GM23338 (cell line): ENCODE measurements around the gene NRAS.

ENCODE experiments used
- EZH2 ChIP-seq: fragments of 200-600 bp; sonication (generic); IDR thresholded peaks from one replicate; pipeline ENCODE4 v1.8.0; 2017; ENCODE audit warnings: antibody characterized with exemption, mild to moderate bottlenecking, low read depth; ENCODE audit not compliant: unreplicated experiment
- EZH2phosphoT487 ChIP-seq: fragments of 200-600 bp; sonication (generic); IDR thresholded peaks from one replicate; pipeline ENCODE4 v1.8.1; 2018; ENCODE audit warnings: antibody characterized with exemption; ENCODE audit not compliant: unreplicated experiment
- POLR2AphosphoS5 ChIP-seq: IDR thresholded peaks from 2 replicates; pipeline ENCODE4 v1.6.1; 2016; ENCODE audit warnings: antibody characterized with exemption, low read depth
- TF ChIP-seq, protein P1 (sequence below), 2 experiments: fragments of 200-600 bp in 1 of 2; sonication (generic) in 1 of 2; conservative IDR thresholded peaks; 2 replicates each; pipeline versions ENCODE4 v1.5.1 to v1.6.1; 2016 to 2017; ENCODE audit warnings: antibody characterized with exemption in 2 of 2, low read depth in 2 of 2, mild to moderate bottlenecking in 2 of 2, moderate library complexity in 1 of 2

DNA sequence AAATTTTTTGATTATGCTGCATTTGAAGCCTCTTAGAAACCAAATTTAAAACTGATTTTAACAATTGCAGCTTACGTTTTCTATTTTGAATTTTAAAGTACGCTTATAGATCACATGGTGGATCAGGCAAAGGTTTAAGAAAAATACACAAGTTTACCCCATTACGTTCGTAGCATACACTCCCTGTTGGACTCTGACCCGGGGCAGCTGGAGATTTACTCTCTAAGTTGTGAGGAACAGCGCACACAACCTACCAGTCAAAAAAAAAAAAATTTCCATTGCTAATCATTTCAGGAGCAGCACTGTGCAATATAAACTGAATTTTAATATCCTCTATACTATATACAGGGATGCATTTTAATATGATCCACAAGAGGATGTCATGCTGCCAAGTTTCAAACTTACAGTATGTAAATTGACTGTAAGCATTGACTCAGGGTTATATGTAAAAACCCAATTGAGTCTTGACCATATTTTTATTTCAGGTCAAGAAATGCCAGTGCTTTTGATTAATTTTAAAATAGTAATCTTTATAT, 20.8 kb upstream of the NRAS start:
- TF ChIP-seq, protein P1, sequence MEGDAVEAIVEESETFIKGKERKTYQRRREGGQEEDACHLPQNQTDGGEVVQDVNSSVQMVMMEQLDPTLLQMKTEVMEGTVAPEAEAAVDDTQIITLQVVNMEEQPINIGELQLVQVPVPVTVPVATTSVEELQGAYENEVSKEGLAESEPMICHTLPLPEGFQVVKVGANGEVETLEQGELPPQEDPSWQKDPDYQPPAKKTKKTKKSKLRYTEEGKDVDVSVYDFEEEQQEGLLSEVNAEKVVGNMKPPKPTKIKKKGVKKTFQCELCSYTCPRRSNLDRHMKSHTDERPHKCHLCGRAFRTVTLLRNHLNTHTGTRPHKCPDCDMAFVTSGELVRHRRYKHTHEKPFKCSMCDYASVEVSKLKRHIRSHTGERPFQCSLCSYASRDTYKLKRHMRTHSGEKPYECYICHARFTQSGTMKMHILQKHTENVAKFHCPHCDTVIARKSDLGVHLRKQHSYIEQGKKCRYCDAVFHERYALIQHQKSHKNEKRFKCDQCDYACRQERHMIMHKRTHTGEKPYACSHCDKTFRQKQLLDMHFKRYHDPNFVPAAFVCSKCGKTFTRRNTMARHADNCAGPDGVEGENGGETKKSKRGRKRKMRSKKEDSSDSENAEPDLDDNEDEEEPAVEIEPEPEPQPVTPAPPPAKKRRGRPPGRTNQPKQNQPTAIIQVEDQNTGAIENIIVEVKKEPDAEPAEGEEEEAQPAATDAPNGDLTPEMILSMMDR (conservative IDR thresholded peaks at IDR 0.05; ENCODE audit: low read depth in 2 of 2): no peak
- TF ChIP-seq EZH2 (no peak), EZH2phosphoT487 (no peak), POLR2AphosphoS5 (no peak)
